ENCODE measurements around the gene STX8.
A peak's percentile ranks its signal among the peaks of the same experiment; 100 is the strongest.
"Not testable (repeated sequence)": the region's sequence is repeated elsewhere in the genome, so short reads cannot be mapped to it uniquely, and the experiment has no call there.

The STX8 gene

DNA sequence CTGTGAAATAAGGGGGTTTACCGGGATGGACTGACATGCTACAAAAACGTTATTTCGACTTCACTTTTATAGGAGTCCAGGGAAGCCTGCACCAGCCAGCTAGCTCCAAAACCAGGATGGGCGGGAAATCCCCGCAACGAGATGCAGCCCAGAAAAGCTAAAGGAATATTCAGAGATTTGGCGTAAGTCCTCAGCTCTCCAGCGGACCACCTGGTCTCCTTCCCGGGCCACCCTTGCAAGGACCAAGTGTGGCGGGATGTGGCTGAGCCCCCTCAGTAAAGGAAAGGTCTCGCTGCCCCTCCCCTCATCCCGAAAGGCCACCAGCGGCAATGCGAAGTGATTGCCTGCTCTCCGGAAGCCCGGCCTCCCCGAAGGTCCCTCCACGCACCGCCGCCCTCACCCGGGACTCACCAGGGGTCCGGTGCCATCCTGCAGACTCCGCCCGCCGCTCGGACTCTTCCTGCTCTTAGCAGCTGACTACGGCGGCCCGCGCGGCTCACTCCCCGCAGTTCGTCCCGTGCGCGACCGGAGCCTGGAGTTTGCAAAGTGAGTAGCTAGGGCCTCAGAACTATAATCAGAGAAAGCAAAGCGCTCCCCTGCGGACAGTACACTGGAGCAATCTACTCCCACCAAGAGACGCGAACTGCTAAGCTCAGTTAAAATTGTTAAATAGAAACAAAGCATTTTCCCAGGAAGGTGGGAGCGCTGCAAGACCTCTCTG lies at the start of gene STX8:
Gene STX8 (minus strand): TSS at position 440 of the 721 bp plus-strand sequence. CDS start 12 bp downstream, at position 428.
- DNase-seq: peak; percentile 92

DNA sequence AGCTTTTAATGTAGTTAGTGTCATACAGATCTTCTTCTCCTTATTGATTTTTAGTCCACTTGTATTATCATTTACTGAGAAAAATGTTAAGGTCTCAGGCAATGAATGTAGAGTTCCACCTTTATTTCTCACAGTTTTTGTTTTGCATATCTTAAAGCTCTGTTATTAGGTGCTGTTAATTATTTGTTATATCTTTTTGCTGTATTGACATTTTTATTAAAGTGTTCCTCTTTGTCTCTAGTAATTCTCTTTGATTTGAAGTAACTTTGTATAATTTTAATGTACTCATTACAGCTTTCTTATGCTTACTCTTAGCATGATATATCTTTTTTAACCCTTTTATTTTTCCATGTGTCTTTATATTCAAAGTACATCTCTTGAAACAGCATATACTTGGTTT lies 47.3 kb upstream of the STX8 start:
- no peak for DNase-seq

- DNase-seq: no peak
These were observed 39.9 kb upstream of the STX8 start for GRCh38 chr17:9615486-9615885.

DNA sequence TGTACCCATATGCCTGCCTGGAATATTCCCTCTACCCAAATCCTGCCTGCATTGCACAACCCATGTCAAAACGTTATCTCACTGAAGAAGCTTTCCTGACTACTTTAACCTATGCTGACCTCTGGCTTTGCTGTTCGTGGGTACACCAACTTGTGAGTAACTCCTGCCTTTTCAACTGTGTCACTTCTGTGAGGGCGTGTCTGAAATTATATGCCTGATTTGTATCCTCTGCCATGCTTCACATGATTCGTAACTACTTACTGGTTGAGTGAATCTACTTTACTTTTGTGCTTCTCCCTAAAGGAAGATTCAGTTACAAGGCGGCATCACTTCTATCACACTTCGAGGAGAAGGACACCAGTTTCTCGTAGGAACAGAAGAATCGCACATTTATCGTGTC lies 36.4 kb upstream of the STX8 start:
- DNase-seq: no peak

GRCh38 chr17:9611557-9611956 lies 35.9 kb upstream of the STX8 start:
- no peak for DNase-seq

- DNase-seq: not testable (repeated sequence)
These were observed 31.4 kb upstream of the STX8 start for GRCh38 chr17:9607058-9607457.

DNA sequence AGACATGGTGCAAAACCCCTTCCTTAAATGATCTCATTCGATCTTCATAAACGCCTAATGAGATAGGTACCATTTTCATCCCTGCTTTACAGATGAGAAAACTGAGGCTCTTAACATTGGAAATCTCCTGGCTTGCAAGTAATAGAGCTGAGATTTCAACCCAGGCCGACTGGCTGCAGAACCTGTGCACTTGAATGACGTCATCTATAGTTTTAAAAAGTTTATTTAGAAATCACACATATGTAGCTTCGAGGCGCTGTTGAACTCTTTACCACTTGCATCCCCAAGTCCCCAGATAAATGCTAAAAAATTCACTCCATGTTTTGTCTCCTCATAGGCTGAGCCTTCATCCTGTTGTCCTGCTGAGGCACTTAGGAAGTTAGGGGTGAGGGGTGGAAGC lies 30.8 kb upstream of the STX8 start:
- DNase-seq: no peak

GRCh38 chr17:9604583-9604982 lies 29.0 kb upstream of the STX8 start:
- not testable (repeated sequence) for DNase-seq

DNA sequence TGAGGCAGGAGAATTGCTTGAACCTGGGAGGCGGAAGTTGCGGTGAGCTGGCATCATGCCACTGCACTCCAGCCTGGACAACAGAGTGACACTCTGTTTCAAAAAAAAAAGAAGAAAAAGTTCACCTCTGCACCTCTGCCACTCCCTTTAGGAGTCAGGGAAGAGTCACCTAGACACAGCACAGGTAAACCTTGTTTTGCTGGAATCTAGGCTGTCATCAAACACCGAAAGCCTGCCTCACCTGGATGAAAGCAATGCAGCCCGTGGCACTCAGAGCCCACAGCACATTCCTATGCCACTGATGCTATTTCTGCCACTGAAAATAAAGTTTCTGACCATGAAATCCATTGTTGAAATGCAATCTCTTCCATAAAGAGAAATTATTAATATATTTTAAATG lies 23.0 kb upstream of the STX8 start:
- no peak for DNase-seq

DNA sequence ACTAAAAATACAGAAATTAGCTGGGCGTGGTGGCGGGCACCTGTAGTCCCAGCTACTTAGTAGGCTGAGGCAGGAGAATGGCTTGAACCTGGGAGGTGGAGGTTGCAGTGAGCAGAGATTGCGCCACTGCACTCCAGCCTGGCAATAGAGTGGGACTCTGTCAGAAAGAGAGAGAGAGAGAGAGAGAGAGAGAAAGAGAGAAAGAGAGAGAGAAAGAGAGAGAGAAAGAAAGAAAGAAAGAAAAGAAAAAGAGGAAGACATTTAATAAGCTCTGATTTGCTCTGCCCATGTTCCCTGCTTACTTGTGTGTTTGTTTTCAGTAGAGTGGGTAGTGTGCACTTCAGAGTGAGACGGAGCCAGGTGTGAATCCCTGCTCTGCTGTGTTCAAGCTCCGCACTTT lies 22.0 kb upstream of the STX8 start:
- DNase-seq: not testable (repeated sequence)

- DNase-seq: no peak
These were observed 18.4 kb upstream of the STX8 start for GRCh38 chr17:9594065-9594464.

- no peak for DNase-seq
These were observed 12.5 kb upstream of the STX8 start for GRCh38 chr17:9587969-9588656.

DNA sequence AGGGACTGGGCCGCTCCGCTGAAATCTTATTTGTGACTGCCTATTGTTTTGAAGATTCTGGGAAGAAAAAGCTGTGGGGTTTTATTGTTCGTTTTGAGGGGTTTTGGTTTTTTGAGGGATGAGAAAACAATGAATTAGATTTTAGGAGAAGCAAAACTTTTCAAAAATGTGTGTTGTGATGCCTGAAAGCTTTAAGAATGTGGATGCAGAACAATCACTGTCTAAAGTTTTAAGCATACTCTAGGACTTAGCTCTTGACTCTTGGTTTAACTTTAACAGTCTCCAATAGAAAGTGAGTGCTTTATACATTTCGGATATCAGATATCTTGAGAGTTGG lies 1.7 kb upstream of the STX8 start:
- DNase-seq: no peak

GRCh38 chr17:9576521-9577372 lies 1.1 kb upstream of the STX8 start, which contains the start of gene CFAP52:
TSS of gene CFAP52 (plus strand) at chr17:9576642. CDS start at chr17:9576696, 54 bp downstream.
- DNase-seq: peak; percentile 82

GRCh38 chr17:9571201-9571600 lies 4.4 kb downstream of the STX8 start:
- DNase-seq: no peak

DNA sequence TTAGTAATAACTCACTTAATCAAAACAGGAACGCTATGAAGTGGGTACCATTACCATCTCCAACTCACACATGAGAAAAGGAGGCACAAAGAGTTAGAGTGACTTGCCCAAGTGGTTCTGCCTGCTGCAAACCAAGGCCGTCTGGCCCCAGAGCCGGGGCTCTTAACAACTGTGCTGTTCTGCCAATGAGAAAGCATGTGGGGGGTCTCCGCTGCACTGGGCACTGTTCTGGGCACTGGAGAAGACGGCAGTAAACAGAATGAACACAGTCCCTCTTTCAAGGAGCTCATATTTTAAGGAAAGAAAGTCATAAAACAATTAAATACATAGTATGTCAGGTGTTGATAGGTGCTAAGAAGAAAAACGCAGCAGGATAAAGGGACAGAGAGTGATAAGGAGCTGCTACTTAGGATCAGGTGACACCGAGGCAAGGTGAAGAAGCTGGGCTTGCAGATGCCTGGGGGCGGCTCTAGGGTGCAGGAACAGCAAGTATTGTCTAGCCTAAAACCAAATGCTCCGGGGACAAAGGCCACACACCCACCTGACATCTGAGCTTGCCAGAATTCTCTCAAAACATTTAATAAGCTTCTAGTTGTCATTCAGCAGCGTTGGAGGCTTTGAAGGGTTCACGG lies 6.5 kb downstream of the STX8 start:
- no peak for DNase-seq

DNA sequence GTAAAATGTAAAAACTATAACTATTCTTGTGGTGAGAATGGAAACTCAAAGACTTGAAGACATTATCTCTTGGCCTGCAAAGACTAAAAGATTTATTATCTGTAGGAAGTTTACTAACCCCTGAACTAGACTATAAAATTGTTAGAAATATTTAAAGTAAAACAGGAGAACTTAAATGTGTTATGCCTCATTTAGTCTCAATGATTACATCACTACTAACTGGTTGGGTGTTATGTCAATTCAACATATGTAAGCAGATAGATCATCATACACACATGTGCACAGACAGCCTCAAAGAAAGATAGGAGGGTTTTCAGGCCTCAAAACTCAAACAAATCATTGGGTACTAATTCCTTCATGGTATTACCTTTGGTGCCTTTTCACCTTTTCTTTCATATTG lies 7.6 kb downstream of the STX8 start:
- no peak for DNase-seq

GRCh38 chr17:9566739-9567138 lies 8.9 kb downstream of the STX8 start:
- not testable (repeated sequence) for DNase-seq

DNA sequence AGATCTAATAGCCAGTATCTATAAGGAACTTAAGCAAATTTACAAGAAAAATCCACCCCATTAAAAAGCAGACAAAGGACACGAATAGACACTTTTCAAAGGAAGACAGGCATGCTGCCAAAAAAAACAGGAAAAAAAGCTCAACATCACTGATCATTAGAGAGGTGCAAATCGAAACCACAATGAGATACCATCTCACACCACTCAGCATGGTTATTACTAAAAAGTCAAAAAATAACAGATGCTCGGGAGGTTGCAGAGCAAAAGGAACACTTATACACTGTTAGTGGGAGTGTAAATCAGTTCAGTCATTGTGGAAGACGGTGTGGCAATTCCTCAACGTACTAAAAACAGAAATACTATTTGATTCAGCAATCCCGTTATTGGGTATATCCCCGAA lies 9.6 kb downstream of the STX8 start:
- DNase-seq: peak; percentile 25

DNA sequence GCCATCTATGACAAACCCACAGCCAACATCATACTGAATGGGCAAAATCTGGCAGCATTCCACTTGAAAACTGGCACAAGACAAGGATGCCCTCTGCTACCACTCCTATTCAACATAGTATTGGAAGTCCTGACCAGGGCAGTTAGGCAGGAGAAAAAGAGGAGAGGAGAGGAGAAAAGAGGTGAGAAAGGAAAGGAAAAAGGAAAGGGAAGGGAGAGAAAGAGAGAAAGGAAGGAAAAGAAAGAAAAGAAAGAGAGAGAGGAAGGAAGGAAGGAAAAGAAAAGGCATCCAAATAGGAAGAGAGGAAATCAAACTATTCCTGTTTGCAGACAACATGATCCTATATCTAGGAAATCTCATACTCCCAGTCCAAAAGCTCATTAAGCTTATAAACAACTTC lies 11.5 kb downstream of the STX8 start:
- DNase-seq: no peak

GRCh38 chr17:9557857-9558256 lies 17.8 kb downstream of the STX8 start:
- DNase-seq: no peak

DNA sequence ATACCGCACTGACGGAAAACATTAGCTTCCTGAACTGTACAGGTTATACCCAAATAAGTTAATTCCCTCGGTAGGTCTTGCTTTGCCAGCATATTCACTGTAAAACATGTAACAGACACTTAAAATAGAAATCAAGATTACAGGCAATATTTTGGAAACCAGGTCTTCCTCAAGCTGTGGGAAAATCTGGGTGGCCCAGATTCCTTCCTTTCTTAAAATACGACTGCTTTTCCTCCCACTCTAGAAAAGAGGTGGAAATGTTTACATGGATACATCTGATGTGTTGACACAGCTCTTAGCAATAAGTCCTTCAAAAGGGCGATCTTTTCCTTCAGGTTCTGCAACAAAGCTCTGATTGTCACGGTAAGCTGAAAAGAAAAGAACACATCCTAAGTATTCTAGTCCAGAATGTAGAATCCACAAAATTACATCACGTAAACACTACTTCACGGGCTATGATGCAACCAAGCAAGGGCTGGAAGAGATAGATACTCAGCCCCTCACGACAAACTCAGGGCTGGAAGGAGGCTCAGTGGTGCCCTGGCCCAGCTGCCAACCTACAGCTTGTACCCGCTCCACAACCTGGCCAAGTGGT lies 18.4 kb downstream of the STX8 start:
- DNase-seq: no peak

- DNase-seq: peak; percentile 65
These were observed 20.9 kb downstream of the STX8 start for GRCh38 chr17:9554715-9555114.
